SH-SY5Y (cell line): ENCODE measurements around the gene TIMMDC1.

Source experiments
- GATA2 ChIP-seq: IDR thresholded peaks from 2 replicates; pipeline ENCODE4 v1.6.1; 2011; ENCODE audit warnings: mild to moderate bottlenecking, low read depth, low read length
- GATA3 ChIP-seq: IDR thresholded peaks from 2 replicates; pipeline ENCODE4 v1.6.1; 2011; ENCODE audit warnings: low read depth, mild to moderate bottlenecking, low read length, moderate library complexity

DNA sequence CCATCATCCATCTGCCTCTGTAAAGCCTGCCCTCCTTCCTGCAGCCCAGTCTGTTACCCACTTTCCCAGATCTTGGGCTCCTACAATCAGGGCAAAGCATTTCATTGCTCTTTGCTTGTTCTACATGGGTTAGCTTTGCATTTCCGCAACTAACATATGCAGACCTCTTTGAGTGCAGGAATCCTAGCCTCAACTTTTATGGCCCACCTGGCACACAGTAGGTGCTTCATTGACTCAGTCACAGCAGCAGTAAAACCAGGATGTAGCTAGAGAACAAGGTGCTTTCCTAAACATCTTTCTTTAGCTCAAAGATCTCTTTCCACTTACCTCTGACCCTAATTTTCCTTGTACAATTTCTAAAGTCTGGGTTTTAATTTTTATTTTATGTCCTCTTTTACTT is 57.6 kb downstream of the TIMMDC1 start:
- TF ChIP-seq GATA3 = no peak
- TF ChIP-seq GATA2 = no peak
